Measurements from ENCODE around the gene PHPT1. TPM values are rescaled to one million over a fixed set of nuclear protein-coding genes. Genes with fewer than 3 reads are reported as not detected.

Gene PHPT1
- total and polyA plus RNA-seq, 2 of the 13 experiments (the other 11 are each of a cell fraction or from before 2014, with no cell fraction given): 189 to 192 TPM

- TF ChIP-seq NCOR1 (IDR thresholded peaks at IDR 0.05; ENCODE audit: borderline replicate concordance, low read length): no peak
- TF ChIP-seq PLRG1 (conservative IDR thresholded peaks at IDR 0.05): no peak
- TF ChIP-seq KLF9 (CRISPR knock-in tag; IDR thresholded peaks at IDR 0.05; ENCODE audit: low read depth): no peak
- TF ChIP-seq MIER3 (CRISPR knock-in tag; IDR thresholded peaks at IDR 0.05; ENCODE audit: borderline replicate concordance): no peak
- no peak for TF ChIP-seq EP300 (IDR thresholded peaks at IDR 0.05; ENCODE audit: low read depth in 2 of 2, low read length in 2 of 2)
- no peak for TF ChIP-seq EP300 (CRISPR knock-in tag; IDR thresholded peaks at IDR 0.05; ENCODE audit: borderline replicate concordance)
- no peak for TF ChIP-seq MATR3 (CRISPR knock-in tag; IDR thresholded peaks at IDR 0.05)
- peak; percentile 57 for TF ChIP-seq DMAP1 (CRISPR knock-in tag; IDR thresholded peaks at IDR 0.05)
- no peak for TF ChIP-seq DBP (CRISPR knock-in tag; IDR thresholded peaks at IDR 0.05; ENCODE audit: not compliant biosample characterization)
- TF ChIP-seq MAFG (CRISPR knock-in tag; IDR thresholded peaks at IDR 0.05): no peak
- peak; percentile 39 for TF ChIP-seq SALL1 (CRISPR knock-in tag; IDR thresholded peaks at IDR 0.05)
- TF ChIP-seq NR2F6 (IDR thresholded peaks at IDR 0.05): no peak
- TF ChIP-seq NR2F6 (CRISPR knock-in tag; IDR thresholded peaks at IDR 0.05): no peak
- no peak for TF ChIP-seq SOX13 (IDR thresholded peaks at IDR 0.05)
- TF ChIP-seq SOX13 (CRISPR knock-in tag; conservative IDR thresholded peaks at IDR 0.05 in 1 of 2, IDR thresholded peaks at IDR 0.05 in 1 of 2): no peak
- no peak for TF ChIP-seq ZNF639 (CRISPR knock-in tag; conservative IDR thresholded peaks at IDR 0.05)
- TF ChIP-seq SSRP1 (CRISPR knock-in tag; IDR thresholded peaks at IDR 0.05): no peak
- no peak for TF ChIP-seq ZNF354B (CRISPR knock-in tag; IDR thresholded peaks at IDR 0.05)
- TF ChIP-seq MIXL1 (CRISPR knock-in tag; IDR thresholded peaks at IDR 0.05): 0 out of 2 replicates have a peak, but pooled peaks have one; percentile 15
- TF ChIP-seq SRSF9 (IDR thresholded peaks at IDR 0.05; ENCODE audit: borderline replicate concordance, insufficient read depth, low read depth, low read length, poor library complexity, severe bottlenecking): no peak
- no peak for TF ChIP-seq MAFK (conservative IDR thresholded peaks at IDR 0.05 in 1 of 2, IDR thresholded peaks at IDR 0.05 in 1 of 2; ENCODE audit: low read length in 2 of 2)
- no peak for TF ChIP-seq KAT7 (CRISPR knock-in tag; IDR thresholded peaks at IDR 0.05; ENCODE audit: borderline replicate concordance)
- TF ChIP-seq TBP (CRISPR knock-in tag; IDR thresholded peaks at IDR 0.05): no peak
- no peak for TF ChIP-seq ZNF432 (CRISPR knock-in tag; IDR thresholded peaks at IDR 0.05; ENCODE audit: borderline replicate concordance)
- TF ChIP-seq CTCF (CRISPR knock-in tag; IDR thresholded peaks at IDR 0.05): peak; percentile 26; the same call in 1 of the 2 replicates
- peak; percentile 60 for TF ChIP-seq RAD21 (CRISPR knock-in tag; IDR thresholded peaks at IDR 0.05)
- TF ChIP-seq HMGA1 (CRISPR knock-in tag; conservative IDR thresholded peaks at IDR 0.05): no peak
- no peak for TF ChIP-seq ZNF326 (CRISPR knock-in tag; IDR thresholded peaks at IDR 0.05; ENCODE audit: borderline replicate concordance)
- TF ChIP-seq ZNF879 (CRISPR knock-in tag; IDR thresholded peaks at IDR 0.05): no peak
- no peak for TF ChIP-seq NCOA1 (CRISPR knock-in tag; IDR thresholded peaks at IDR 0.05)
- TF ChIP-seq KDM5A (IDR thresholded peaks at IDR 0.05; ENCODE audit: borderline replicate concordance, low read length): no peak
- no peak for TF ChIP-seq BORCS8-MEF2B (CRISPR knock-in tag; IDR thresholded peaks at IDR 0.05)
Observed at GRCh38 chr9:136885950-136886578, 36.9 kb downstream of the PHPT1 start, which contains the start of gene TRAF2 (continued).

Data from HepG2 (cell line).